ENCODE measurements around the gene ANTXRL.
"Not testable (repeated sequence)": the region's sequence is repeated elsewhere in the genome, so short reads cannot be mapped to it uniquely, and the experiment has no call there.

ANTXRL gene

GRCh38 chr10:46330894-46331293 is 44.1 kb downstream of the ANTXRL start:
- DNase-seq (ENCODE audit: low read depth in 2 of 2): no peak

- DNase-seq (ENCODE audit: low read depth in 2 of 2): not testable (repeated sequence)
Observed at GRCh38 chr10:46365484-46365883, 78.7 kb downstream of the ANTXRL start.

GRCh38 chr10:46367209-46367608 is 80.4 kb downstream of the ANTXRL start:
- not testable (repeated sequence) for DNase-seq (ENCODE audit: low read depth in 2 of 2)

GRCh38 chr10:46367666-46368240 is 81.0 kb downstream of the ANTXRL start:
- DNase-seq (ENCODE audit: low read depth in 2 of 2): not testable (repeated sequence)

GRCh38 chr10:46368956-46369355 is 82.2 kb downstream of the ANTXRL start:
- not testable (repeated sequence) for DNase-seq (ENCODE audit: low read depth in 2 of 2)

GRCh38 chr10:46374410-46374809 is 87.6 kb downstream of the ANTXRL start:
- DNase-seq (ENCODE audit: low read depth in 2 of 2): not testable (repeated sequence)

- DNase-seq (ENCODE audit: low read depth in 2 of 2): not testable (repeated sequence)
Observed at GRCh38 chr10:46375406-46375805, 88.6 kb downstream of the ANTXRL start, which contains the start of gene ANXA8L1. Gene ANXA8L1, plus strand, starts transcription at chr10:46375776. Its CDS starts 76 bp downstream, at chr10:46375852.

- not testable (repeated sequence) for DNase-seq (ENCODE audit: low read depth in 2 of 2)
Observed at GRCh38 chr10:46377022-46377421, 90.2 kb downstream of the ANTXRL start.

- not testable (repeated sequence) for DNase-seq (ENCODE audit: low read depth in 2 of 2)
Observed at GRCh38 chr10:46377651-46378050, 90.9 kb downstream of the ANTXRL start.

- DNase-seq (ENCODE audit: low read depth in 2 of 2): not testable (repeated sequence)
Observed at GRCh38 chr10:46378108-46378507, 91.3 kb downstream of the ANTXRL start.

GRCh38 chr10:46379233-46379848 is 92.5 kb downstream of the ANTXRL start:
- DNase-seq (ENCODE audit: low read depth in 2 of 2): not testable (repeated sequence)
